Esophagus muscularis mucosa (tissue), 4 donors: ENCODE measurements around the gene RDH14. TPM values are rescaled to one million over a fixed set of nuclear protein-coding genes. Genes with fewer than 3 reads are reported as not detected.

Experiments used
- DNase-seq: peaks from one replicate; pipeline ENCODE4 v3.0.0-alpha.2; 2017; ENCODE audit errors: extremely low spot score
- H3K27ac ChIP-seq, 4 donors: fragments of 200-600 bp; sonication (generic); replicated peaks in 1 of 4; 1 replicate in 3 of 4; 2 replicates in 1 of 4; pipeline ENCODE4 v1.5.1; 2016 to 2019; ENCODE audit warnings: mild to moderate bottlenecking in 1 of 4
- H3K27me3 ChIP-seq, 4 donors: fragments of 200-600 bp; sonication (generic); one replicate each; pipeline versions ENCODE4 v1.5.1 to v1.6.0; 2016 to 2019
- H3K36me3 ChIP-seq, 4 donors: fragments of 200-600 bp; sonication (generic); one replicate each; pipeline ENCODE4 v1.5.1; 2016 to 2019
- H3K4me1 ChIP-seq, 4 donors: fragments of 200-600 bp; sonication (generic); one replicate each; pipeline ENCODE4 v1.5.1; 2016 to 2019
- H3K4me3 ChIP-seq, 4 donors: fragments of 200-600 bp; sonication (generic); 1 replicate in 2 of 4; 2 replicates in 2 of 4; pipeline ENCODE4 v1.5.1; 2016 to 2019; ENCODE audit warnings: mild to moderate bottlenecking in 4 of 4, moderate library complexity in 1 of 4
- H3K9me3 ChIP-seq, 4 donors: fragments of 200-600 bp; sonication (generic); 1 replicate in 3 of 4; 2 replicates in 1 of 4; pipeline ENCODE4 v1.5.1; 2016 to 2019
- CTCF ChIP-seq, 3 experiments: fragments of 200-600 bp in 2 of 3; fragments of 450-650 bp in 1 of 3; sonication (generic) in 2 of 3; IDR thresholded peaks; one replicate each; pipeline ENCODE4 v1.5.1; 2017 to 2019; ENCODE audit warnings: antibody characterized with exemption in 3 of 3, mild to moderate bottlenecking in 2 of 3, moderate library complexity in 1 of 3
- EP300 ChIP-seq: sonication (generic); formaldehyde crosslinking; IDR thresholded peaks from one replicate; pipeline ENCODE4 v1.6.1; 2017; ENCODE audit warnings: antibody characterized with exemption
- POLR2A ChIP-seq: fragments of 450-650 bp; IDR thresholded peaks from one replicate; pipeline ENCODE4 v1.6.1; 2017; ENCODE audit warnings: antibody characterized with exemption, moderate library complexity, mild to moderate bottlenecking, low read depth
- POLR2AphosphoS5 ChIP-seq, 2 donors: sonication (generic); formaldehyde crosslinking; IDR thresholded peaks; one replicate each; pipeline ENCODE4 v1.6.1; 2017; ENCODE audit warnings: antibody characterized with exemption in 2 of 2
- WGBS: methylation state at CpG from one replicate; pipeline ENCODE4 v1.1.5; 2018; 5-methylcytosine and 5-hydroxymethylcytosine counted together
- intact Hi-C: fragments of 100-400 bp; cut with DNase I; formaldehyde crosslinking; loops from one replicate; pipeline ENCODE4 v1.15.1; 2023
- total RNA-seq, 4 donors: library from RNA; depleted of rRNA; stranded (reverse); fragments of >200 nt; gene quantifications; one replicate each; pipeline versions ENCODE4 v1.1.0 to v1.2.1, GENCODE V29; 2016

Gene RDH14
- total RNA-seq, result 10 to 100 TPM; 56.9 to 72.2 (median 65.1) TPM

GRCh38 chr2:18560031-18560796 is at the start of gene RDH14:
RDH14 (minus strand) TSS chr2:18560653; CDS start chr2:18560572, 81 bp downstream.
- H3K4me1 ChIP-seq, result peaks cover 35 to 54% (median 44%) of the 10 kb centered on the region in 4 donors
- H3K27ac ChIP-seq, result peak within 1 kb of the TSS; percentile 97 to 100 (median 99)
- peaks cover 0 to 5% (median 0%) of the 10 kb centered on the region in 4 donors for H3K9me3 ChIP-seq
- 0% methylated on average over 12 of the region's 81 CpGs for WGBS
- peak within 1 kb of the TSS; percentile 75 to 95 (median 89) for H3K4me3 ChIP-seq
- DNase-seq, result peak; percentile 99
- intact Hi-C loops, result loop anchor here (5.0 kb wide), 1 partner anchor 182 kb away; no protein-coding TSS in a partner anchor
- peak; percentile 59 for TF ChIP-seq POLR2A
- TF ChIP-seq CTCF (IDR thresholded peaks at IDR 0.05), result peak in 2 of 3 experiments; percentile 8
- no peak for TF ChIP-seq EP300
- peak; percentile 92 to 94 for TF ChIP-seq POLR2AphosphoS5 (IDR thresholded peaks at IDR 0.05)
- H3K36me3 ChIP-seq, result peaks cover 0 to 8% (median 4%) of the 10 kb centered on the region in 4 donors
- H3K27me3 ChIP-seq, result no peaks in the 10 kb centered on the region

- no peaks in the 10 kb centered on the region for H3K27me3 ChIP-seq
- DNase-seq, result no peak
- intact Hi-C loops, result no loop called here
- WGBS, result 25% methylated on average over 1 of the region's 1 CpG
- H3K27ac ChIP-seq, result peak overlapping the region; percentile 64 to 77 (median 70)
- TF ChIP-seq CTCF (IDR thresholded peaks at IDR 0.05), result no peak
- no peak for TF ChIP-seq POLR2A
- TF ChIP-seq EP300, result peak; percentile 23
- peak in 1 of 2 donors; percentile 53 for TF ChIP-seq POLR2AphosphoS5 (IDR thresholded peaks at IDR 0.05)
- H3K4me1 ChIP-seq, result peaks cover 10 to 54% (median 35%) of the 10 kb centered on the region in 4 donors
- H3K9me3 ChIP-seq, result no peaks in the 10 kb centered on the region
- H3K4me3 ChIP-seq, result no peak overlapping the region
- H3K36me3 ChIP-seq, result no peaks in the 10 kb centered on the region
Observed at GRCh38 chr2:18610090-18610489, 49.6 kb upstream of the RDH14 start.

GRCh38 chr2:18605115-18605514 is 44.7 kb upstream of the RDH14 start:
- peaks cover 0 to 23% (median 19%) of the 10 kb centered on the region in 4 donors for H3K4me1 ChIP-seq
- intact Hi-C loops, result no loop called here
- no peaks in the 10 kb centered on the region for H3K9me3 ChIP-seq
- H3K4me3 ChIP-seq, result no peak overlapping the region
- no peaks in the 10 kb centered on the region for H3K27me3 ChIP-seq
- TF ChIP-seq CTCF (IDR thresholded peaks at IDR 0.05) (no peak), POLR2A (no peak), POLR2AphosphoS5 (IDR thresholded peaks at IDR 0.05) (no peak), EP300 (no peak)
- DNase-seq, result no peak
- H3K27ac ChIP-seq, result no peak overlapping the region
- no peaks in the 10 kb centered on the region for H3K36me3 ChIP-seq

GRCh38 chr2:18604531-18604885 is 44.1 kb upstream of the RDH14 start:
- Histone ChIP-seq H3K36me3 (no peaks in the 10 kb centered on the region), H3K27me3 (no peaks in the 10 kb centered on the region), H3K9me3 (no peaks in the 10 kb centered on the region), H3K4me3 (no peak overlapping the region), H3K4me1 (peaks cover 0 to 23% (median 19%) of the 10 kb centered on the region in 4 donors), H3K27ac (no peak overlapping the region)
- 58% methylated on average over 2 of the region's 2 CpGs for WGBS
- intact Hi-C loops, result no loop called here
- DNase-seq, result no peak
- TF ChIP-seq CTCF (IDR thresholded peaks at IDR 0.05) (no peak), EP300 (no peak), POLR2A (no peak), POLR2AphosphoS5 (IDR thresholded peaks at IDR 0.05) (no peak)
